IPS-NIHi7 (cell line): ENCODE measurements around the gene NUDT19.
A peak's percentile ranks its signal among the peaks of the same experiment; 100 is the strongest.
"Not testable (repeated sequence)": the region's sequence is repeated elsewhere in the genome, so short reads cannot be mapped to it uniquely, and the experiment has no call there.

Experiments
- DNase-seq: peaks from one replicate; pipeline ENCODE4 v3.0.0; 2012; ENCODE audit warnings: mixed read lengths; ENCODE audit errors: extremely low spot score

The NUDT19 gene

GRCh38 chr19:32674931-32675719 is 16.5 kb upstream of the NUDT19 start, which contains the start of gene ANKRD27:
Gene ANKRD27, minus strand, starts transcription at chr19:32675180. Its CDS starts 16,165 bp downstream, at chr19:32659015.
- DNase-seq: peak; percentile 97

- DNase-seq: peak; percentile 47
Observed at GRCh38 chr19:32675720-32676185, 15.9 kb upstream of the NUDT19 start, which contains the start of gene RGS9BP. Gene RGS9BP, plus strand, starts transcription at chr19:32675848. Its CDS starts 416 bp downstream, at chr19:32676264.

GRCh38 chr19:32676186-32676894 is 15.3 kb upstream of the NUDT19 start:
- DNase-seq: peak; percentile 20

- no peak for DNase-seq
Observed at GRCh38 chr19:32676895-32677359, 14.7 kb upstream of the NUDT19 start.

GRCh38 chr19:32677657-32678056 is 14.0 kb upstream of the NUDT19 start:
- peak; percentile 41 for DNase-seq

- no peak for DNase-seq
Observed at GRCh38 chr19:32680986-32681385, 10.6 kb upstream of the NUDT19 start.

- DNase-seq: no peak
Observed at GRCh38 chr19:32682317-32682716, 9.3 kb upstream of the NUDT19 start.

GRCh38 chr19:32686847-32687475 is 4.7 kb upstream of the NUDT19 start:
- no peak for DNase-seq

GRCh38 chr19:32687681-32688080 is 3.9 kb upstream of the NUDT19 start:
- no peak for DNase-seq

- DNase-seq: no peak
Observed at GRCh38 chr19:32688311-32688710, 3.3 kb upstream of the NUDT19 start.

- peak; percentile 48 for DNase-seq
Observed at GRCh38 chr19:32691952-32692726, 518 bp downstream of the NUDT19 start.

GRCh38 chr19:32692727-32693061 is 1.1 kb downstream of the NUDT19 start:
- no peak for DNase-seq

- not testable (repeated sequence) for DNase-seq
Observed at GRCh38 chr19:32693151-32694108, 1.8 kb downstream of the NUDT19 start.

- not testable (repeated sequence) for DNase-seq
Observed at GRCh38 chr19:32694316-32694715, 2.7 kb downstream of the NUDT19 start.

- not testable (repeated sequence) for DNase-seq
Observed at GRCh38 chr19:32694851-32695250, 3.2 kb downstream of the NUDT19 start.

- not testable (repeated sequence) for DNase-seq
Observed at GRCh38 chr19:32695506-32695905, 3.9 kb downstream of the NUDT19 start.

- not testable (repeated sequence) for DNase-seq
Observed at GRCh38 chr19:32696771-32697170, 5.2 kb downstream of the NUDT19 start.

GRCh38 chr19:32700129-32700528 is 8.5 kb downstream of the NUDT19 start:
- DNase-seq: not testable (repeated sequence)

- DNase-seq: no peak
Observed at GRCh38 chr19:32702010-32702409, 10.4 kb downstream of the NUDT19 start.

GRCh38 chr19:32704006-32704405 is 12.4 kb downstream of the NUDT19 start:
- not testable (repeated sequence) for DNase-seq
